ENCODE data around the gene ACR.
"Not testable (repeated sequence)": the region's sequence is repeated elsewhere in the genome, so short reads cannot be mapped to it uniquely, and the experiment has no call there.

The ACR gene

DNA sequence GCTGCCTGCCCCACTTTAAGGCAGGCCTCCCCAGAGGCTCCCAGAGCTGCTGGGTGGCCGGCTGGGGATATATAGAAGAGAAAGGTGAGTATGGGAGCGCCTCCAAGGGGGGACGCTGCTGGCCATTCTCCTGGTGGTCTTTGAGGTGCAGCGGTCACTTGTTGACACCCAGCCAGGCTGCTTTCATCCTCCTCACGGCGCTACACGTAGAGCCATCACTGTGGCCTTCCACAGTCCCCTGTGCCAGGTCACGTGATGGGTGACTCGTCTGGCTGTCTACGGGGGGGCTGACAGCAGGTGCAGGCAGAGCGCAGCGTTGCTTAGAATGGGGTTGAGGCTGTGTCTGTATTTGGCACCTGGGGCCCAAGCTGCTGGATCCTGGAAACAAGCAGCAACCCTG is 1.9 kb downstream of the ACR start:
- H3K4me3 ChIP-seq (ENCODE audit: low read depth in 1 of 2, low read length in 1 of 2) = no peak overlapping the region
- no peaks in the 10 kb centered on the region for H3K9me3 ChIP-seq
- no peaks in the 10 kb centered on the region for H3K27me3 ChIP-seq
- H3K36me3 ChIP-seq = no peaks in the 10 kb centered on the region
- TF ChIP-seq, protein P1, sequence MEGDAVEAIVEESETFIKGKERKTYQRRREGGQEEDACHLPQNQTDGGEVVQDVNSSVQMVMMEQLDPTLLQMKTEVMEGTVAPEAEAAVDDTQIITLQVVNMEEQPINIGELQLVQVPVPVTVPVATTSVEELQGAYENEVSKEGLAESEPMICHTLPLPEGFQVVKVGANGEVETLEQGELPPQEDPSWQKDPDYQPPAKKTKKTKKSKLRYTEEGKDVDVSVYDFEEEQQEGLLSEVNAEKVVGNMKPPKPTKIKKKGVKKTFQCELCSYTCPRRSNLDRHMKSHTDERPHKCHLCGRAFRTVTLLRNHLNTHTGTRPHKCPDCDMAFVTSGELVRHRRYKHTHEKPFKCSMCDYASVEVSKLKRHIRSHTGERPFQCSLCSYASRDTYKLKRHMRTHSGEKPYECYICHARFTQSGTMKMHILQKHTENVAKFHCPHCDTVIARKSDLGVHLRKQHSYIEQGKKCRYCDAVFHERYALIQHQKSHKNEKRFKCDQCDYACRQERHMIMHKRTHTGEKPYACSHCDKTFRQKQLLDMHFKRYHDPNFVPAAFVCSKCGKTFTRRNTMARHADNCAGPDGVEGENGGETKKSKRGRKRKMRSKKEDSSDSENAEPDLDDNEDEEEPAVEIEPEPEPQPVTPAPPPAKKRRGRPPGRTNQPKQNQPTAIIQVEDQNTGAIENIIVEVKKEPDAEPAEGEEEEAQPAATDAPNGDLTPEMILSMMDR (IDR thresholded peaks at IDR 0.05) = no peak
- H3K27ac ChIP-seq = no peak overlapping the region
- no peaks in the 10 kb centered on the region for H3K4me1 ChIP-seq (ENCODE audit: control insufficient read depth in 1 of 2, insufficient read depth in 1 of 2, low read depth in 1 of 2, low read length in 1 of 2)

DNA sequence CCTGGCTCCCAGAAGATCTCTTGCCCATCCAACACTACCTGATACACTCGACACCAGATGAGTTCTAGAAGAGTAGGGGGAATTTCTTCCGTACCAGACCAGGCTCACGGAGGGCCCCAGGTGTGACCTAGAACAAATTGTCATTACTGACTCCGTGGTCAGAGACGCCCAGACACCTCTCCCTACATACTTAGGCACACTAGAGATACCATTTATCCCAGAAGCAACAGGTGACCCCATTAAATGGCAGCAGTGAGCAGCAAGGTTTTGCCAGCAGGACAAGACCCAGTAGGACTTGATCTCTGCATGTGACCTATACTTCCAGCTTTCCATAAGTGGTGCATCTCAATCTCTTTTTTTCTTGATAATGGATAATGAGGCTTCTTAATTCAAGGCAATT is 2.7 kb downstream of the ACR start:
- H3K27me3 ChIP-seq; H3K4me3 ChIP-seq (ENCODE audit: low read depth in 1 of 2, low read length in 1 of 2); H3K4me1 ChIP-seq (ENCODE audit: control insufficient read depth in 1 of 2, insufficient read depth in 1 of 2, low read depth in 1 of 2, low read length in 1 of 2); H3K36me3 ChIP-seq; H3K27ac ChIP-seq; H3K9me3 ChIP-seq: not testable (repeated sequence)

DNA sequence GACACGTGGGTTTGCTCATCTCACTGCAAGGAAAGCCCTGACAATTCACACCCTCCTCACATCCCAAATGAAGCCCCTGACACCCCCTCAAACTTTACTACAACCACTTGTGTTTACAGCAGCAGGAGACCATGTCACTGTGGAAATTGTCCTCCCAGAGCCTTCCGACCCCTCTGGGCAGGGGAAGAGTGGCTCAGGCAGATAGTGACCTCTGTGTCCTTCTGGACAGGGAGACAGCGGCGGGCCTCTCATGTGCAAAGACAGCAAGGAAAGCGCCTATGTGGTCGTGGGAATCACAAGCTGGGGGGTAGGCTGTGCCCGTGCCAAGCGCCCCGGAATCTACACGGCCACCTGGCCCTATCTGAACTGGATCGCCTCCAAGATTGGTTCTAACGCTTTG is 6.4 kb downstream of the ACR start:
- H3K9me3 ChIP-seq; H3K27me3 ChIP-seq; H3K36me3 ChIP-seq; H3K4me3 ChIP-seq (ENCODE audit: low read depth in 1 of 2, low read length in 1 of 2); H3K4me1 ChIP-seq (ENCODE audit: control insufficient read depth in 1 of 2, insufficient read depth in 1 of 2, low read depth in 1 of 2, low read length in 1 of 2); H3K27ac ChIP-seq: not testable (repeated sequence)

DNA sequence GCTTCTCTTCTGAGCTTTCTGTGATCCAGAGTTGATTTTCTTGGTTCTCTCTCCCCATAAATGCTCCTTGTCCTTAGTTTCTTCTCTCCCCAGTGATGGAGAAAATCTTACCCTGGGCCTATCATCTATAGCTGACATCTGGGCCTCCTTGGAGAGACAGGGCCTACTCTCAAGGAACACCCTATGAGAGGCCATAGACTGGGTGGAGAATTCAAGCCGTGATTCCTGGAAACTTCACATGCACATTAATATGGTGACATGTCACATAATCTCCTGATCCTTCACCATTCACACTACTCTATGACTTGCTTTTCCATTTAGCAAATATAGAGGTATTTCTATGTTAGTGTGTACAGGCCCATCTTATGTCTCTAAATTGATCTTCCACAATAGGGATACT is 9.5 kb downstream of the ACR start:
- not testable (repeated sequence) for H3K36me3 ChIP-seq; H3K27me3 ChIP-seq; H3K27ac ChIP-seq; H3K4me3 ChIP-seq (ENCODE audit: low read depth in 1 of 2, low read length in 1 of 2); H3K9me3 ChIP-seq; H3K4me1 ChIP-seq (ENCODE audit: control insufficient read depth in 1 of 2, insufficient read depth in 1 of 2, low read depth in 1 of 2, low read length in 1 of 2)

DNA sequence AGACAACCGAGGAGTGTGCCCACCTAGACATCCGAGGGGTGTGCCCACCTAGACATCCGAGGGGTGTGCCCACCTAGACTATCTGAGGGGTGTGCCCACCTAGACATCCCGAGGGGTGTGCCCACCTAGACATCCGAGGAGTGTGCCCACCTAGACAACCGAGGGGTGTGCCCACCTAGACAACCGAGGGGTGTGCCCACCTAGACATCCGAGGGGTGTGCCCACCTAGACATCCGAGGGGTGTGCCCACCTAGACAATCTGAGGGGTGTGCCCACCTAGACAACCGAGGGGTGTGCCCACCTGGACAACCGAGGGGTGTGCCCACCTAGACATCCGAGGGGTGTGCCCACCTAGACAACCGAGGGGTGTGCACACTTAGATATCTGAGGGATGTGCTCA is 10.6 kb downstream of the ACR start:
- not testable (repeated sequence) for H3K9me3 ChIP-seq; H3K27me3 ChIP-seq; H3K4me3 ChIP-seq (ENCODE audit: low read depth in 1 of 2, low read length in 1 of 2); H3K27ac ChIP-seq; H3K36me3 ChIP-seq; H3K4me1 ChIP-seq (ENCODE audit: control insufficient read depth in 1 of 2, insufficient read depth in 1 of 2, low read depth in 1 of 2, low read length in 1 of 2)

DNA sequence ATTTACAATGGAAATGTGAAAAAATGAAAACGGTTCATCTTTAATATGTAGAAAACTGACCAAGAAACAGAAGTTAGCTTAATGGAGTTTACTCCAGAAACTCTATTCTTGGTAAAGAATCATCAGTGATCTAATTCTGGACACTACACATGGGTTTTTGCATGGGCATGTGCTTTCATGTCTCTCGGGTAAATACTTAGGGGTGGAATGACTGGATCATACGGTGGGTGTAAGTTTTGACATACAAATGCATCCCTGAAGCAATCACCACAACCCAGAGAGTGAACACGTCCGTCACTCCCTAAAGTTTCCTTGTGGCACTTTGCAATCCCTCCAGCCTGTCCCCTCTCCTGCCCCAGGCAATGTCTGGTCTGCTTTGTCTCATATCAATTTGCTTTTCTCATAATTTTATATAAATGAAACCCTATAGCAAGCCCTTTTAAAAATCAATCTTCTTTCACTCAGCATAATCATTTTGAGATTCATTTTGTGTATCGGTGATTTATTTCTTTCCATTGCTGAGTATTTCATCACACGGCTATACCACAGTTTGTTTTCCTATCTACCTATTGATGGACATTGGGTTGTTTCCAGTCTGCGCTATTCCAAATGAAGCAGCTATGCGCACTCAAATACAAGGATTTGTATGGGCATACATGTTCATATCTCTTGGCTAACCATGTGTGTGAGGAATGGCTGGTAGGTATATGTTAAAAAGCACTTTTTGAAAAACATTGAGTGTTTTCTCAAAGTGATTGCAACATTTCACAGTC is 11.5 kb downstream of the ACR start:
- H3K9me3 ChIP-seq; H3K4me1 ChIP-seq (ENCODE audit: control insufficient read depth in 1 of 2, insufficient read depth in 1 of 2, low read depth in 1 of 2, low read length in 1 of 2); H3K4me3 ChIP-seq (ENCODE audit: low read depth in 1 of 2, low read length in 1 of 2); H3K36me3 ChIP-seq; H3K27ac ChIP-seq; H3K27me3 ChIP-seq: not testable (repeated sequence)

DNA sequence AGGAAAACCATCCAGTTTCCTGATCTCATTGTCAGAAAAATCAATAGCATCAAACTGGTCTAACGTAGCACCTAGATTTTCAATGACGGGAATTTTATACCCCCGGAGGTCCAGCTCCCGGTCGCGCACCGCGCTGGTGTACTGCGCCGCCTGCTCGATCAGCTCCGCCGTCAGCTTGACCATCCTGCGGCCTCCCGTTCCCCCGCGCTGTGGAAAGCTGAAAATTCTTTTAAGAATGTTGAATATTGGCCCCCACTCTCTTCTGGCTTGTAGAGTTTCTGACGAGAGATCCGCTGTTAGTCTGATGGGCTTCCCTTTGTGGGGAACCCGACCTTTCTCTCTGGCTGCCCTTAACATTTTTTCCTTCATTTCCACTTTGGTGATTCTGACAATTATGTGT is 17.2 kb downstream of the ACR start:
- H3K36me3 ChIP-seq; H3K4me3 ChIP-seq (ENCODE audit: low read depth in 1 of 2, low read length in 1 of 2); H3K27ac ChIP-seq; H3K4me1 ChIP-seq (ENCODE audit: control insufficient read depth in 1 of 2, insufficient read depth in 1 of 2, low read depth in 1 of 2, low read length in 1 of 2); H3K9me3 ChIP-seq: not testable (repeated sequence)
- peaks cover 22% of the 10 kb centered on the region for H3K27me3 ChIP-seq

DNA sequence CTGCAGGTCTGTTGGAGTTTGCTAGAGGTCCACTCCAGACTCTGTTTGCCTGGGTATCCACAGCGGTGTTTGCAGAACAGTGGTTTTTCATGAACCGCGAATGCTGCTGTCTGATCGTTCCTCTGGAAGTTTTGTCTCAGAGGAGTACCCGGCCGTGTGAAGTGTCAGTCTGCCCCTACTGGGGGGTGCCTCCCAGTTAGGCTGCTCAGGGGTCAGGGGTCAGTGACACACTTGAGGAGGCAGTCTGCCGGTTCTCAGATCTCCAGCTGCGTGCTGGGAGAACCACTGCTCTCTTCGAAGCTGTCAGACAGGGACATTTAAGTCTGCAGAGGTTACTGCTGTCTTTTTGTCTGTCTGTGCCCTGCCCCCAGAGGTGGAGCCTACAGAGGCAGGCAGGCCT is 18.4 kb downstream of the ACR start:
- not testable (repeated sequence) for H3K36me3 ChIP-seq; H3K9me3 ChIP-seq; H3K27ac ChIP-seq; H3K4me3 ChIP-seq (ENCODE audit: low read depth in 1 of 2, low read length in 1 of 2); H3K4me1 ChIP-seq (ENCODE audit: control insufficient read depth in 1 of 2, insufficient read depth in 1 of 2, low read depth in 1 of 2, low read length in 1 of 2)
- H3K27me3 ChIP-seq = peaks cover 22% of the 10 kb centered on the region

DNA sequence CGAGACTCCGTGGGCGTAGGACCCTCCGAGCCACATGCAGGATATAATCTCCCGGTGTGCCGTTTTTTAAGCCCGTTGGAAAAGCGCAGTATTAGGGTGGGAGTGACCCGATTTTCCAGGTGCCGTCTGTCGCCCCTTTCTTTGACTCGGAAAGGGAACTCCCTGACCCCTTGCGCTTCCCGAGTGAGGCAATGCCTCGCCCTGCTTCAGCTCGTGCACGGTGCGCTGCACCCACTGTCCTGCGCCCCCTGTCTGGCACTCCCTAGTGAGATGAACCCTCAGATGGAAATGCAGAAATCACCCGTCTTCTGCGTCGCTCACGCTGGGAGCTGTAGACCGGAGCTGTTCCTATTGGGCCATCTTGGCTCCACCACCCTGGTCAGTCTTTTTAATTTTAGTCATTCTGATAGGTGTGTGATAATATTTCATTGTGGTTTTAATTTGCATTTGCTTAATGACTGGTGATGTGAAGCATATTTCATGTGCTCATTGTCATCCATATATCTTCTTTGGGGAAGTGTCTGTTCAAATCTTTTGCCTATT is 19.0 kb downstream of the ACR start:
- not testable (repeated sequence) for H3K9me3 ChIP-seq; H3K36me3 ChIP-seq; H3K4me1 ChIP-seq (ENCODE audit: control insufficient read depth in 1 of 2, insufficient read depth in 1 of 2, low read depth in 1 of 2, low read length in 1 of 2); H3K27ac ChIP-seq
- H3K27me3 ChIP-seq = peaks cover 22% of the 10 kb centered on the region
- peak overlapping the region in 1 of 2 experiments; percentile 34 for H3K4me3 ChIP-seq (ENCODE audit: low read depth in 1 of 2, low read length in 1 of 2)

DNA sequence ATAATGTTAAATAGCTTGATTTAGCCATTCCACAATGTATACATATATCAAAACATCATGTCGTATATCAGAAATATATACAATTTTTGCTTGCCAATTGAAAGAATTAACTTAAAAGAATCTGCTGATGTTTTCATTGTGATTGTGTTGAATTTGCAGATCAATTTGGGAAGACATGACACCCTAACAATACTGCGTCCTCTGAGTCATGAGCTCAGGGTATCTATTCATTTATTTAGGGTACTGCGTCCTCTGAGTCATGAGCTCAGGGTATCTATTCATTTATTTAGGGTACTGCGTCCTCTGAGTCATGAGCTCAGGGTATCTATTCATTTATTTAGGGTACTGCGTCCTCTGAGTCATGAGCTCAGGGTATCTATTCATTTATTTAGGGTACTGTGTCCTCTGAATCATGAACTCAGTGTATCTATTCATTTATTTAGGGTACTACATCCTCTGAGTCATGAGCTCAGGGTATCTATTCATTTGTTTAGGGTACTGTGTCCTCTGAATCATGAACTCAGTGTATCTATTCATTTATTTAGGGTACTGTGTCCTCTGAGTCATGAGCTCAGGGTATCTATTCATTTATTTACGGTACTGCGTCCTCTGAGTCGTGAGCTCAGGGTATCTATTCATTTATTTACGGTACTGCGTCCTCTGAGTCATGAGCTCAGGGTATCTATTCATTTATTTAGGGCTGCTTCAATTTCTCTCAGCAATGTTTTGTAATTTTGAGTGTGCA is 21.8 kb downstream of the ACR start:
- H3K9me3 ChIP-seq; H3K27ac ChIP-seq; H3K4me3 ChIP-seq (ENCODE audit: low read depth in 1 of 2, low read length in 1 of 2); H3K36me3 ChIP-seq; H3K4me1 ChIP-seq (ENCODE audit: control insufficient read depth in 1 of 2, insufficient read depth in 1 of 2, low read depth in 1 of 2, low read length in 1 of 2): not testable (repeated sequence)
- peaks cover 22% of the 10 kb centered on the region for H3K27me3 ChIP-seq

DNA sequence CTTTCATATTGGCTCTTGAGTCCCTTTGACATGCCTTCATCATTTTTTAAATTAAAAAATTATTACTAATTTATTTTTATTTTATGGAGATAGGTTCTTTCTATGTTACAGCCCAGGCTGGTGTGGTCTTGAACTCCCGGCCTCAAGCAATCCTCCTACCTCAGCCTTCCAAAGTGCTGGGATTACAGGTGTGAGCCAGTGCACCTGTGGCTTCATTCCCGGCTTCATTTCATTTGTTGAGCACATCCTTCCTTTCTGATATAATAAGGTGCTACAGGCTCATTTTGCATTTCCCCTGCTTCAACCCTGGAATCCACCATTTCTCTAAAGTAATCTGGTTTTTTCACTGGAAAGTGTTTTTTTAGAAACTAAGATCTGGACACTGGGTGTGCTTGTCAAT is 23.8 kb downstream of the ACR start:
- peaks cover 17% of the 10 kb centered on the region for H3K27me3 ChIP-seq
- H3K4me1 ChIP-seq (ENCODE audit: control insufficient read depth in 1 of 2, insufficient read depth in 1 of 2, low read depth in 1 of 2, low read length in 1 of 2); H3K27ac ChIP-seq; H3K36me3 ChIP-seq; H3K4me3 ChIP-seq (ENCODE audit: low read depth in 1 of 2, low read length in 1 of 2); H3K9me3 ChIP-seq: not testable (repeated sequence)

DNA sequence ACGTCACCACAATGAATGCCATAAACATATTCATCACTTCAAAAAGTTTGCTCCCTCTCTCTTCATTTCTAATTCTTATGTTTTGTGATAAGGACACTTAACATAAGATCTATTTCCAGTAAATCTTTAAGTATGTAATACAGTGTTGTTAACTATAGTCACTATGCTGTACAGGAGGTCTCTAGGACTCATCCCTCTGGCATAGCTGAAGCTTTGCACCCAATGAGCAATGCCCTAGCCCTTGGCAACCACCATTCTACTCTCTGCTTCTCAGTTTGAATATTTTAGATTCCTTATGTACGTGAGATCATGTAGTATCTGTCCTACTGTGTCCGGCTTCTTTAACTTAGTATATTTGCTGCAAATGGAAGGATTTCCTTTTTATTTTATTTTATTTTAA is 26.3 kb downstream of the ACR start:
- H3K4me1 ChIP-seq (ENCODE audit: control insufficient read depth in 1 of 2, insufficient read depth in 1 of 2, low read depth in 1 of 2, low read length in 1 of 2); H3K9me3 ChIP-seq; H3K27me3 ChIP-seq; H3K36me3 ChIP-seq; H3K27ac ChIP-seq; H3K4me3 ChIP-seq (ENCODE audit: low read depth in 1 of 2, low read length in 1 of 2): not testable (repeated sequence)

DNA sequence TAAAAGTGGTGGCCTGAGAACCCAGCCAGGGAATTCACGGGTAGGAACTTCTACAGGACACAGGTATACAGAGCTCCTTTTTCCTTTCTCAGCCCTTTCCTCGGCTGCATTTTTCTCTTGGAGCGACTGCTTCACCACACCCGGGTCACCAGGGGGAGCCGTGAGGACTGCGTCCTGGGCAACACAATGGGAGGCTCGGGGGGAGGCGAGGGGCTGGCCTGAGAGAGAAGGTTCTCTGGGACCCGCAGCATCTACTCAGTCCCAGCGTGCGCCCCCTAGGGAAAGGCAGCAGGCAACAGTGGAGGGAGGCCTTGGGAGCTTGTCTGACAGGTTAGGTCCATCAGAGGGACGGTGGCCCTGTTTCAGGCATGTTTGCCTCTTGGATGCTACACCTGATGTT is 37.1 kb downstream of the ACR start:
- H3K4me1 ChIP-seq (ENCODE audit: control insufficient read depth in 1 of 2, insufficient read depth in 1 of 2, low read depth in 1 of 2, low read length in 1 of 2); H3K27ac ChIP-seq; H3K27me3 ChIP-seq; H3K9me3 ChIP-seq; H3K4me3 ChIP-seq (ENCODE audit: low read depth in 1 of 2, low read length in 1 of 2); H3K36me3 ChIP-seq: not testable (repeated sequence)

Data from neutrophil (primary cell).